IMR-90 (cell line): ENCODE measurements around the gene GRAMD4. TPM values are rescaled to one million over a fixed set of nuclear protein-coding genes. Genes with fewer than 3 reads are reported as not detected.

Experiments
- ATAC-seq: fragments of 200-7000 bp; cut with Tn5 transposase; 2 replicates; pipeline ENCODE4 v1.9.1; 2020; ENCODE audit warnings: low read depth, mild to moderate bottlenecking, moderate library complexity
- BruUV-seq: library from RNA; stranded (reverse); fragments of 400-500 nt; replicated peaks from 2 replicates; lab custom pipeline; 2021; lab: Mats Ljungman, UMichigan
- CTCF ChIA-PET: fragments of 300-600 bp; formaldehyde crosslinking; extraction: SDS; loops from one replicate; lab custom pipeline; 2021; ENCODE audit warnings: antibody characterized with exemption; lab: Yijun Ruan, JAX
- POLR2A ChIA-PET: fragments of 300-600 bp; sonication (Branson Sonifier 250); formaldehyde crosslinking; loops from one replicate; lab custom pipeline; 2022; ENCODE audit warnings: antibody characterized with exemption; ENCODE audit not compliant: unreplicated experiment; lab: Charles Lee
- DNase-seq: peaks from one replicate; pipeline ENCODE4 v3.0.0; 2013
- H2AFZ ChIP-seq: replicated peaks from 2 replicates; pipeline ENCODE3; 2013; ENCODE audit warnings: low read length, mild to moderate bottlenecking; ENCODE audit not compliant: poor library complexity
- H2AK5ac ChIP-seq: 2 replicates; pipeline ENCODE4 v1.6.1; 2013; ENCODE audit warnings: low read depth, low read length, inconsistent platforms
- H2AK9ac ChIP-seq: replicated peaks from 2 replicates; pipeline ENCODE3; 2013; ENCODE audit warnings: mild to moderate bottlenecking, low read depth, low read length, moderate library complexity; ENCODE audit not compliant: poor library complexity
- H2BK120ac ChIP-seq: 2 replicates; pipeline ENCODE4 v1.6.1; 2013; ENCODE audit warnings: low read depth, low read length, inconsistent platforms
- H2BK15ac ChIP-seq: 3 replicates; pipeline ENCODE4 v1.6.1; 2013; ENCODE audit warnings: low read depth, low read length, inconsistent platforms
- H2BK20ac ChIP-seq: 2 replicates; pipeline ENCODE4 v1.6.1; 2013; ENCODE audit warnings: low read depth, mild to moderate bottlenecking, inconsistent platforms, low read length, moderate library complexity
- H2BK5ac ChIP-seq: 2 replicates; pipeline ENCODE4 v1.6.1; 2013; ENCODE audit warnings: mild to moderate bottlenecking, low read depth, low read length, inconsistent platforms; ENCODE audit not compliant: poor library complexity, severe bottlenecking
- H3K14ac ChIP-seq: replicated peaks from 2 replicates; pipeline ENCODE4 v1.6.1; 2013; ENCODE audit warnings: low read depth, low read length, inconsistent platforms
- H3K18ac ChIP-seq: 2 replicates; pipeline ENCODE4 v1.6.1; 2013; ENCODE audit warnings: low read depth, low read length, control low read depth
- H3K23ac ChIP-seq: 2 replicates; pipeline ENCODE4 v1.6.1; 2013; ENCODE audit warnings: low read depth, low read length, inconsistent platforms
- H3K27ac ChIP-seq: 2 replicates; pipeline ENCODE4 v1.5.1; 2013; ENCODE audit warnings: mild to moderate bottlenecking, control low read depth, low read length; ENCODE audit not compliant: insufficient read depth
- H3K27me3 ChIP-seq: 2 replicates; pipeline ENCODE4 v1.6.1; 2013; ENCODE audit warnings: low read length; ENCODE audit not compliant: control insufficient read depth, insufficient read depth
- H3K36me3 ChIP-seq: 2 replicates; pipeline ENCODE4 v1.6.1; 2013; ENCODE audit warnings: low read length, mixed read lengths; ENCODE audit not compliant: control insufficient read depth, insufficient read depth
- H3K4ac ChIP-seq: 2 replicates; pipeline ENCODE4 v1.6.1; 2013; ENCODE audit warnings: low read depth, low read length, inconsistent platforms
- H3K4me1 ChIP-seq: 2 replicates; pipeline ENCODE4 v1.6.1; 2013; ENCODE audit warnings: low read length, mixed read lengths; ENCODE audit not compliant: control insufficient read depth, insufficient read depth
- H3K4me2 ChIP-seq: 2 replicates; pipeline ENCODE4 v1.6.1; 2013; ENCODE audit warnings: low read depth, mild to moderate bottlenecking, control low read depth, low read length, moderate library complexity
- H3K4me3 ChIP-seq: 2 replicates; pipeline ENCODE4 v1.5.1; 2013; ENCODE audit warnings: low read depth, mild to moderate bottlenecking, control low read depth, low read length, moderate library complexity; ENCODE audit not compliant: insufficient read depth
- H3K56ac ChIP-seq: 2 replicates; pipeline ENCODE4 v1.6.1; 2013; ENCODE audit warnings: low read length, inconsistent platforms; ENCODE audit not compliant: insufficient read depth; ENCODE audit errors: extremely low read depth
- H3K79me1 ChIP-seq, 2 experiments: 2 replicates each; pipeline ENCODE4 v1.6.1; 2013; ENCODE audit warnings: low read length in 2 of 2, inconsistent platforms in 1 of 2, low read depth in 1 of 2
- H3K9ac ChIP-seq: 2 replicates; pipeline ENCODE4 v1.6.1; 2013; ENCODE audit warnings: low read depth, low read length, control low read depth
- H3K9me1 ChIP-seq: 2 replicates; pipeline ENCODE4 v1.6.1; 2013; ENCODE audit warnings: low read length, inconsistent platforms; ENCODE audit not compliant: insufficient read depth
- H3K9me3 ChIP-seq: 2 replicates; pipeline ENCODE4 v1.6.1; 2013; ENCODE audit warnings: low read length; ENCODE audit not compliant: control insufficient read depth, insufficient read depth
- H4K20me1 ChIP-seq: 2 replicates; pipeline ENCODE4 v1.6.1; 2013; ENCODE audit warnings: low read length, inconsistent platforms; ENCODE audit not compliant: insufficient read depth
- H4K5ac ChIP-seq: 2 replicates; pipeline ENCODE4 v1.6.1; 2013; ENCODE audit warnings: mild to moderate bottlenecking, low read depth, low read length, control low read depth
- H4K8ac ChIP-seq, 2 experiments: 2 replicates each; pipeline ENCODE4 v1.6.1; 2013; ENCODE audit warnings: low read depth in 2 of 2, low read length in 2 of 2, control low read depth in 1 of 2, inconsistent platforms in 1 of 2
- H4K91ac ChIP-seq: 2 replicates; pipeline ENCODE4 v1.6.1; 2013; ENCODE audit warnings: low read depth, low read length, inconsistent platforms; ENCODE audit not compliant: insufficient read depth
- CHD1 ChIP-seq: IDR thresholded peaks from 2 replicates; pipeline ENCODE4 v1.6.1; 2012; ENCODE audit warnings: low read depth, low read length, improper control_type of control experiment
- ELK1 ChIP-seq: fragments of 150-350 bp; IDR thresholded peaks from 2 replicates; pipeline ENCODE4 v1.6.1; 2016; ENCODE audit warnings: low read depth, mild to moderate bottlenecking, low read length, moderate library complexity, borderline replicate concordance
- WGBS, 2 experiments: methylation state at CpG; one replicate each; pipeline versions ENCODE4 v1.1.5 to v1.1.7; 2013; ENCODE audit warnings: missing lambda C conversion rate in 2 of 2; ENCODE audit not compliant: insufficient read length in 1 of 2; ENCODE audit errors: extremely low coverage in 2 of 2; 5-methylcytosine and 5-hydroxymethylcytosine counted together
- dilution Hi-C: fragments of 300-500 bp; cut with HindIII; formaldehyde crosslinking; loops from one replicate; pipeline ENCODE4 v1.14.3; 2018; ENCODE audit warnings: low sequenced_read_pairs; ENCODE audit not compliant: unreplicated experiment
- in situ Hi-C: fragments of 300-500 bp; cut with MboI; formaldehyde crosslinking; loops from 3 replicates; pipeline ENCODE4 v1.14.3; 2019; ENCODE audit warnings: low sequenced_read_pairs, inconsistent platforms, mixed read lengths
- intact Hi-C: fragments of 100-400 bp; cut with micrococcal nuclease; formaldehyde crosslinking; loops from 2 replicates; pipeline ENCODE4 v1.10.0; 2022
- polyA plus RNA-seq, 3 experiments: library from polyadenylated mRNA; depleted of rRNA; stranded (reverse); fragments of >200 nt; gene quantifications; 2 replicates each; pipeline ENCODE4 v1.2.3, GENCODE V29; 2012; ENCODE audit warnings: low replicate concordance in 1 of 3
- total RNA-seq: library from RNA; depleted of rRNA; stranded (reverse); fragments of >200 nt; gene quantifications from 2 replicates; pipeline ENCODE4 v1.2.3, GENCODE V29; 2012

The GRAMD4 gene
- total and polyA plus RNA-seq, 2 of the 4 experiments (the other 2 are of a cell fraction), result 2.7 to 5.8 TPM

GRCh38 chr22:46579751-46580449 lies 40.3 kb upstream of the GRAMD4 start:
- dilution Hi-C loops, result no loop called here
- H3K56ac ChIP-seq, result no peak overlapping the region
- ATAC-seq (no peak), DNase-seq (no peak)
- no peak overlapping the region for H3K4me3 ChIP-seq
- no peaks in the 10 kb centered on the region for H3K9me3 ChIP-seq
- no peak overlapping the region for H2AK5ac ChIP-seq
- H3K36me3 ChIP-seq, result no peaks in the 10 kb centered on the region
- H3K18ac ChIP-seq, result no peak overlapping the region
- no peak overlapping the region for H3K27ac ChIP-seq
- WGBS, 2 experiments, result 92% methylated on average over 9 of the region's 14 CpGs; no CpG with 5 or more reads in 1 of the 2 experiments
- no peak overlapping the region for H4K5ac ChIP-seq
- no peak overlapping the region for H2BK5ac ChIP-seq
- H2AK9ac ChIP-seq, result no peak overlapping the region
- H3K4me2 ChIP-seq, result no peak overlapping the region; the same call in 1 of the 2 replicates
- peaks cover 12 to 17% of the 10 kb centered on the region in 2 experiments; a peak in 3 of 4 replicates for H3K79me1 ChIP-seq
- ChIA-PET CTCF (no interaction called here), POLR2A (no interaction called here)
- no peak overlapping the region for H2BK15ac ChIP-seq
- TF ChIP-seq ELK1 (no peak), CHD1 (no peak)
- in situ Hi-C loops, result no loop called here
- H3K14ac ChIP-seq, result no peak overlapping the region
- H4K20me1 ChIP-seq, result peaks cover 20% of the 10 kb centered on the region
- H2BK20ac ChIP-seq, result no peak overlapping the region
- no peak overlapping the region for H2BK120ac ChIP-seq
- peaks cover 10% of the 10 kb centered on the region; the same call in 1 of the 2 replicates for H3K27me3 ChIP-seq
- H3K9ac ChIP-seq, result no peak overlapping the region
- H2AFZ ChIP-seq, result no peak overlapping the region
- no peak overlapping the region for H4K8ac ChIP-seq
- H3K23ac ChIP-seq, result no peak overlapping the region
- H4K91ac ChIP-seq, result no peak overlapping the region
- no TSS peak for BruUV-seq
- H3K9me1 ChIP-seq, result no peaks in the 10 kb centered on the region
- intact Hi-C loops, result loop anchor here (5.0 kb wide), 2 partner anchors 62 to 97 kb away; no protein-coding TSS in a partner anchor
- H3K4me1 ChIP-seq, result peaks cover 21% of the 10 kb centered on the region
- H3K4ac ChIP-seq, result no peak overlapping the region
